Cardiac fibroblast (primary cell): Measurements from ENCODE around the gene FAIM.

ENCODE experiments used
- DNase-seq, 2 donors: peaks; one replicate each; pipeline versions ENCODE4 v3.0.0 to v3.0.0-alpha.2; 2010; ENCODE audit warnings: low read depth in 2 of 2
- H3K4me3 ChIP-seq, 2 donors: replicated peaks in 1 of 2; 1 replicate in 1 of 2; 2 replicates in 1 of 2; pipeline ENCODE4 v1.5.1; 2011; ENCODE audit warnings: low read depth in 2 of 2, low read length in 2 of 2, mild to moderate bottlenecking in 2 of 2, moderate library complexity in 1 of 2
- CTCF ChIP-seq: IDR thresholded peaks from one replicate; pipeline ENCODE4 v1.5.1; 2011; ENCODE audit warnings: low read depth, mild to moderate bottlenecking, low read length, inconsistent platforms

Gene FAIM

GRCh38 chr3:138681463-138682220, 73.1 kb downstream of the FAIM start:
- TF ChIP-seq CTCF, result no peak
- no peak overlapping the region for H3K4me3 ChIP-seq
- no peak for DNase-seq

DNA sequence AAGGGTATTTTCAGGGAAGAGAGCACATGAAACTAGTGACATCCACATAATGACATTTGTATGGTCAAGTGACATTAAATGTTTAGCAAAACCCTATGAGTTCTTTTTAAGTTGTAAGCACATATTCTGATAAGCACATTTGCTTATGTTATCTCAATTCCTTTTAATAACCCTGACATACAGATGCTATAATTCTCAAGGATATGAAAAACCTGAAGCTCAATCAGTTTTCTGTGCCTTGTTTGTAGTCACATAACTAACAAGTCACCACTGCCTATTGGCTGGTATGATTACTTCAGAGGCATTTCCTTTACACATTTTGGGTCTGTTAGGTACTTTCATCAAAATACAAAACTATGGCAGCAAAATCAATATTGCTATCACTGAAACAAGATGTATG, 74.1 kb downstream of the FAIM start:
- no peak for TF ChIP-seq CTCF
- DNase-seq, result no peak
- H3K4me3 ChIP-seq, result no peak overlapping the region
